ENCODE data around the gene MYH15.

- TF ChIP-seq CTCF (IDR thresholded peaks at IDR 0.05), result no peak
- TF ChIP-seq POLR2A (IDR thresholded peaks at IDR 0.05), result no peak
Measured at GRCh38 chr3:108450444-108450843, 60.0 kb downstream of the MYH15 start.

Data from breast epithelium (tissue), 3 donors.